ENCODE measurements around the gene HSPG2. TPM values are rescaled to one million over a fixed set of nuclear protein-coding genes. Genes with fewer than 3 reads are reported as not detected.
A peak's percentile ranks its signal among the peaks of the same experiment; 100 is the strongest.

Gene HSPG2
- polyA plus RNA-seq, 2 donors, result 37.6 to 55.0 TPM

DNA sequence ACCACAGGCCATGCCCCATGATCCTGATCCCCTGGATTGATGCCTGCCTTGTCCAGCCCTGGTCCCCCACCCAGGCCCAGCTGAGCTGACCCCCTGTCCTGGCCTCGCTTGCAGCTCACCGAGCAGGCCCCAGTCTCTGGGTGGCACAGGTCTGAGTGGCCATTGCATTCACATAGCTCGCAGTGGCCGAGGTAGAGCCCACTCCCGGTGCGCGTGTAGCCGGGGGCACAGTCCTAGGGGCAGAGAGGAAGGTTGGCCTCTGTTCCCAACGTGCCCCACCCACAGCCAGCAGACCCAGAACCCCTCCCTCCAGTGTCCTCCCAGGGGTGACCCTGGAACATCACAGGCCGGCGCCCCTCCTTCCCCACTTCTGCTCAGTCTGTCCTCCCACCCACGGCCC is 73.1 kb downstream of the HSPG2 start:
- peaks cover 0 to 27% of the 10 kb centered on the region in 2 donors for H3K36me3 ChIP-seq (ENCODE audit: control insufficient read depth in 2 of 2, insufficient read depth in 2 of 2, low read length in 1 of 2)
- H3K27me3 ChIP-seq (ENCODE audit: control insufficient read depth in 1 of 2, insufficient read depth in 2 of 2, low read length in 2 of 2), result no peaks in the 10 kb centered on the region
- H3K27ac ChIP-seq (ENCODE audit: low read depth in 2 of 2, low read length in 1 of 2), result peak overlapping the region in 1 of 2 donors; percentile 14
- no peak overlapping the region for H3K4me3 ChIP-seq (ENCODE audit: low read depth in 1 of 2, low read length in 2 of 2)
- H3K9me3 ChIP-seq (ENCODE audit: control insufficient read depth in 2 of 2, insufficient read depth in 1 of 2, low read depth in 1 of 2, low read length in 1 of 2), result no peaks in the 10 kb centered on the region
- WGBS, 2 donors, result 91 to 96% methylated on average over 11 to 12 of the region's 12 CpGs
- H3K4me1 ChIP-seq (ENCODE audit: control insufficient read depth in 2 of 2, insufficient read depth in 2 of 2, low read length in 1 of 2), result peaks cover 0 to 5% of the 10 kb centered on the region in 2 donors

DNA sequence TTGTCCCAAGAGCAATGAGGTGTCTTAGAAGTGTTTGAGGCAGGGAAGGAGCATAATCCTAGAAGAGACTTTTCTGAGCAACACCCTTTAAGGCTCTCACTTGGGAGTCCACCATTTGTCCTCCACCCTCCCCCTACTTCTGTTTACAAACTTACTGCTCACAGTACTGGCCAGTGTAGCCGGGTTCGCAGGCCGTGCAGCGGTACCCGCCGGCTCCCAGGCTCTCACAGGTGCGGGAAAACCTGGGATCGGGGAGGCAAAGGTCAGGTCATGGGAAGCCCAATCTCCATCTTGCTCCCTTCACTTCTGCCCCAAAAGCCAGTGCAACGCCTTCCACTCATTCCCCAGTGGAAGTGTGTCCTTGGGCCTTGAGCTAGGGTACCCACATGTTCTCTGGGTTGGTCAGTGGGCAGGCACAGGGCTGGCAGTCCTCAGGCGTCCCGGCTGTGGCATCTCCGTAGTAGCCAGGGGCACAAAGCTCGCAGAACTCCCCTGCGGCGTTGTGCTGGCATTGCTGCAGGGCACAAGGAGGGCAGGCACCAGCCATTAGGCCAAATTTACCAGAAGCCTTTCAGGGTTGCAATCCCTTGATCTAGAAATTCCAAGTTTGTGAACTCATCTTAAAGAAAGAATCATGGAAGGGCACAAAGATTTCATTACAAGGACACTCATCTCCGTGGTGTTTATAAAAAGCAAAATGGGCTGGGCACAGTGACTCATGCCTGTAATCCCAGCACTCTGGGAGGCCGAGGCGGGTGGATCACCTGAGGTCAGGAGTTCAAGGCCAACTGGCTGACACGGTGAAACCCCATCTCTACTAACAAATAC is 75.3 kb downstream of the HSPG2 start:
- Histone ChIP-seq H3K27me3 (ENCODE audit: control insufficient read depth in 1 of 2, insufficient read depth in 2 of 2, low read length in 2 of 2) (no peaks in the 10 kb centered on the region), H3K9me3 (ENCODE audit: control insufficient read depth in 2 of 2, insufficient read depth in 1 of 2, low read depth in 1 of 2, low read length in 1 of 2) (no peaks in the 10 kb centered on the region), H3K36me3 (ENCODE audit: control insufficient read depth in 2 of 2, insufficient read depth in 2 of 2, low read length in 1 of 2) (peaks cover 0 to 36% of the 10 kb centered on the region in 2 donors), H3K27ac (ENCODE audit: low read depth in 2 of 2, low read length in 1 of 2) (peak overlapping the region; percentile 36 to 53), H3K4me1 (ENCODE audit: control insufficient read depth in 2 of 2, insufficient read depth in 2 of 2, low read length in 1 of 2) (peaks cover 0 to 5% of the 10 kb centered on the region in 2 donors), H3K4me3 (ENCODE audit: low read depth in 1 of 2, low read length in 2 of 2) (no peak overlapping the region)
- WGBS, 2 donors, result 76 to 84% methylated on average over 19 of the region's 19 CpGs

DNA sequence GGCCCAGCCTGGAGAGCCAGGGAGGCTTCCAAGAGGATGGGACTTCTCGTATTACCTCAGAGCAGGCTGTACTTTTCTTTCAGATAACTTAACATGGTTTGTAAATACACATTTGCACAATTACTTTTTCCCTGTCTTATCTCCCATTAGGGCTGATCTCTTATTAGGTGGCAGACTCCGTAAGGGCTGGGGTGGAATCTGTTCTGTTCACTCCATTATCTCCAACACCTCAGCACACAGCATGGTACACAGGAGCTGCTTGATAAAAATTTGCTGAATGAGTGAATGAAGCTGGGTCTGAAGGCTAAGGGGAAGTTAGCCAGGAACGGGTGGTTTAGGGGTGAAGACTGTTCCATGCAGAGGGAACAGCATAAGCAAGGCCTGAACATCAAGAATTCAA is 76.1 kb downstream of the HSPG2 start:
- peaks cover 0 to 39% of the 10 kb centered on the region in 2 donors for H3K36me3 ChIP-seq (ENCODE audit: control insufficient read depth in 2 of 2, insufficient read depth in 2 of 2, low read length in 1 of 2)
- no peak overlapping the region for H3K27ac ChIP-seq (ENCODE audit: low read depth in 2 of 2, low read length in 1 of 2)
- WGBS, 2 donors, result 92 to 94% methylated on average over 3 of the region's 3 CpGs
- H3K9me3 ChIP-seq (ENCODE audit: control insufficient read depth in 2 of 2, insufficient read depth in 1 of 2, low read depth in 1 of 2, low read length in 1 of 2), result no peaks in the 10 kb centered on the region
- H3K4me1 ChIP-seq (ENCODE audit: control insufficient read depth in 2 of 2, insufficient read depth in 2 of 2, low read length in 1 of 2), result peaks cover 0 to 5% of the 10 kb centered on the region in 2 donors
- no peak overlapping the region for H3K4me3 ChIP-seq (ENCODE audit: low read depth in 1 of 2, low read length in 2 of 2)
- no peaks in the 10 kb centered on the region for H3K27me3 ChIP-seq (ENCODE audit: control insufficient read depth in 1 of 2, insufficient read depth in 2 of 2, low read length in 2 of 2)

DNA sequence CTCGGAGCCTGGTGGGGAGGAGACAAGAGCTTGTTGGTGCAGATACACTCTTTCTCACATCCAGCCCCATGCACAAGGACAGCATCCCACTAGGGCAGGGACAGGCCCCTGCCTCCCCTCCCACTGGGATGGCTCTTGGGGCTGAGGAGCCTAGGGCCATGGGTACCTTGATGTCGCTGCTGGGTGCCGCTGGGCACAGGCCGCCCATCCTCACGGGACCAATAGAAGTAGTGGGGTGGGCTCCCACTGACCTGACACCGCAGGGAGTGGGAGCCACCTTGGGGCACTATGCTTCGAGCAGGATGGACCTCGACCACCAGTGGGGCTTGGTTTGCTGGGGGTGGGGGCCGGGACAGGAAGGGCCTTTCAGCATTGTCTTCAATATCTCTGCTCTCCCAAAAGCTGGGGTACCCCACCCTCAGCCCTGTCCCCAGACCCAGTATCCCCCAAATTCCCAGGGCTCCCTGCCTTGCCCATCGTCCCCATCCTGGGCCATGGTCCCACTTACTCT is 77.4 kb downstream of the HSPG2 start:
- H3K4me1 ChIP-seq (ENCODE audit: control insufficient read depth in 2 of 2, insufficient read depth in 2 of 2, low read length in 1 of 2), result peaks cover 0 to 5% of the 10 kb centered on the region in 2 donors
- no peak overlapping the region for H3K27ac ChIP-seq (ENCODE audit: low read depth in 2 of 2, low read length in 1 of 2)
- H3K4me3 ChIP-seq (ENCODE audit: low read depth in 1 of 2, low read length in 2 of 2), result no peak overlapping the region
- no peaks in the 10 kb centered on the region for H3K9me3 ChIP-seq (ENCODE audit: control insufficient read depth in 2 of 2, insufficient read depth in 1 of 2, low read depth in 1 of 2, low read length in 1 of 2)
- 95 to 97% methylated on average over 10 of the region's 10 CpGs for WGBS, 2 donors
- peaks cover 0 to 36% of the 10 kb centered on the region in 2 donors for H3K36me3 ChIP-seq (ENCODE audit: control insufficient read depth in 2 of 2, insufficient read depth in 2 of 2, low read length in 1 of 2)
- H3K27me3 ChIP-seq (ENCODE audit: control insufficient read depth in 1 of 2, insufficient read depth in 2 of 2, low read length in 2 of 2), result no peaks in the 10 kb centered on the region

DNA sequence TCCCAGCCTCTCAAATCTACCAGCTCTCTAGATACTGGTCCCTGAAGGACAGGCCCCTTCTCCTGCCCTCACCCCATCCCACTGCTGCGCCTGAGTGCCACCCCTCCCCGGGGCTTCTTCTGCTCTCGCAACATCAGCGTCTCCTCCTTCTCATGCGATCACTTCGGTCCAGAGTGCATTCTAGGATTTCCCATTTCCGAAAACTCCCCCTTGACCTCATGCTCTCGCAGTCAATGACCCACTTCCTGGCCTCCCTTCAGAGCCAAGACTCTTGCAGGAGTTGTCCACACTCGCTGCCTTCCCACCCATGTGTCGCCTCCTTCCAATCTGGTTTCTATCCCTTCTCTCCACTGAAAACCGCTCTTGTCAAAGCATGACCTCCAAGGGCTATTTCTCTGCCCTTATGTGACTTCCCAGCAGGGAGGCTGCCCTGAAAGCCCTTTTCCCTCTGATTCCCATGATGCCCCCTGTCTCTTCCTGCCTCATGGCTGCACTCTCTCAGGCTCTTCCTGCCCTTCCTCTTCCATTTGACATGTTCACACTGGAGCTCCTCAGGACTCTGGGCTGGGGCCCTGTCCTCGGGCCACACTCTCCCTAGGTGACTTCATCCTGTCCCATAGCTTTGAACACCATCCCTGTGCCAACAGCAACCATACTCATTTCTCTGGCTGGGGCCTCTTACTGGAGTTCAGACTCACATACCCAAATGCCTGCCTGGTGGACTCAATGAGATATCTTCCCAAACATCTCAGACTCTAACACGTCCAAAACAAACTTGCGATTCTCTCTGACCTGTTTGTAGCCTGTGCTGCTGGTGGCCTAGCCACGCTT is 79.1 kb downstream of the HSPG2 start:
- no peak overlapping the region for H3K4me3 ChIP-seq (ENCODE audit: low read depth in 1 of 2, low read length in 2 of 2)
- peaks cover 0 to 5% of the 10 kb centered on the region in 2 donors for H3K4me1 ChIP-seq (ENCODE audit: control insufficient read depth in 2 of 2, insufficient read depth in 2 of 2, low read length in 1 of 2)
- H3K9me3 ChIP-seq (ENCODE audit: control insufficient read depth in 2 of 2, insufficient read depth in 1 of 2, low read depth in 1 of 2, low read length in 1 of 2), result no peaks in the 10 kb centered on the region
- peak overlapping the region in 1 of 2 donors; percentile 17 for H3K27ac ChIP-seq (ENCODE audit: low read depth in 2 of 2, low read length in 1 of 2)
- H3K36me3 ChIP-seq (ENCODE audit: control insufficient read depth in 2 of 2, insufficient read depth in 2 of 2, low read length in 1 of 2), result peaks cover 0 to 30% of the 10 kb centered on the region in 2 donors
- 82 to 84% methylated on average over 15 of the region's 15 CpGs for WGBS, 2 donors
- no peaks in the 10 kb centered on the region for H3K27me3 ChIP-seq (ENCODE audit: control insufficient read depth in 1 of 2, insufficient read depth in 2 of 2, low read length in 2 of 2)

DNA sequence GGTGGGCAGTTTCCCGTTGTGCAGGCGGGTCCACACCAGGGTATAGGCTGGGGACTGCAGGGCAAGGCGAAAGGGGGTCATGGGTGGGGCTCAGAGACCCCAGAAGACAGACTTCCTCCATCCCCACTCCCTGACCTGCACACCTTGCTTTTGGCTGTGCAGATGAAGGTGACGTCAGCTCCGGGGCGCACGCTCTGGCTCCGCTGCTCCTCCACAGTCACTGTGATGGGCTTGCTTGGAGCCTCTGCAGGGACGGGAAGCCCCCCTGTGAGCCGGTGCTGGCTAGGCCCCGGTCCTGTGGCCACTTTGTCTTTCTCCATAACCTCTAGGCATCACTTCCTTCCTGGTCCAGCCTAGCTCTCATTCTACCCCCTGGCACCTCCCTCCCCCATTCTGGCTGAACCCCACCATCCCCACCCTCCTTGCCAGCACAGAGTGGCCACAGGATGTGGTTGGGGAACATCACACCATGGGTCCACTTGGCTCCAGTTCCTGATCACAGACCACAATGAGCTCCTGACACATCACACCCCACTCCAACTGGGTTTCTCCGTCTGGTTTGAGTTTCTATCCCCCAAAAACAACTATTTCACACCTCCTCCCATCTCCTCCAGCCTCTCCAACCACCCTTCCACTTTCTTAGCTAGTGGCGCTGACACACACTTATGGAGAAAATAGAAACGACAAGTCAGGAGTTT is 79.8 kb downstream of the HSPG2 start:
- H3K4me3 ChIP-seq (ENCODE audit: low read depth in 1 of 2, low read length in 2 of 2), result no peak overlapping the region
- WGBS, 2 donors, result 82 to 84% methylated on average over 14 of the region's 14 CpGs
- H3K4me1 ChIP-seq (ENCODE audit: control insufficient read depth in 2 of 2, insufficient read depth in 2 of 2, low read length in 1 of 2), result peaks cover 0 to 5% of the 10 kb centered on the region in 2 donors
- no peaks in the 10 kb centered on the region for H3K9me3 ChIP-seq (ENCODE audit: control insufficient read depth in 2 of 2, insufficient read depth in 1 of 2, low read depth in 1 of 2, low read length in 1 of 2)
- H3K36me3 ChIP-seq (ENCODE audit: control insufficient read depth in 2 of 2, insufficient read depth in 2 of 2, low read length in 1 of 2), result peaks cover 0 to 37% of the 10 kb centered on the region in 2 donors
- no peaks in the 10 kb centered on the region for H3K27me3 ChIP-seq (ENCODE audit: control insufficient read depth in 1 of 2, insufficient read depth in 2 of 2, low read length in 2 of 2)
- no peak overlapping the region for H3K27ac ChIP-seq (ENCODE audit: low read depth in 2 of 2, low read length in 1 of 2)

DNA sequence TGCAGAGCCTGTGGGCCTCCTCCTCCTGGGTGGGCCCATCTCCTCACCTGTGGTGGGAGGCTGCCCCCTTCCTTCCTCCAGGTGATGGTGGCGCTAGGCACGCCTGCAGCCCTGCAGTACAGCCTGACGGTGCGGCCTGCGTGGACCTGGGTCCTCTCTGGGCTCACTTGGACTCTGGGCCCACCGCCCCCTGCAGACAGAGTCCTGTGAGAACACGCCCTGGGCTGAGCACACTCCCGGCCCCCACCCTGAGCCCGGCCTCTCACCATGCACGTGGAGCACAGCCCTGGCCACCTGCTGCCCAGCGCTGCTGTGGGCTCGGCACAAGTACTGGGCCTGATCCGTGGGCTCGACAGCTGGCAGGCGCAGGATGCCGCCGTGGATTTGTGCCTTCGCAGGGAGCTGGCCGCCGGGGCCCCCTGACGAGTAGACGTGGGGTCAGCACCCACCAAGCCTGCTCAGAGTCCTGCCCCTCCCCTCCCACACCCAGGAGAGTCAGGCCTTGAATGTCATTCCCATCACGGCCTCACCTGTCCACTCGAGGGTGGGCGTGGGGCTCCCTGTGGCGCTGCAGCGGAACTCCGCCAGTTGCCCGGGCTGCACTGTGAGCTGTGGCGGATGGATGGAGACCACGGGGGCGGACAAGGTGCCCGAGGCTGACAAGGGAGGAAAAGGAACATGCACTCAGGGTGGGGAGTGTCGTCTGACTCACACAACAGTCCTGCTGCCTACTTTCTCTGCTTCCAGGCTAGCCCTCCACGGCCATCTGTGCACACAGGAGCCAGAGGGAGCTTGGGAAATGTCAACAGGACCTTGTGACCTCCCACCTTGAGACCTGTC is 81.6 kb downstream of the HSPG2 start:
- peak overlapping the region in 1 of 2 donors; percentile 18 for H3K27ac ChIP-seq (ENCODE audit: low read depth in 2 of 2, low read length in 1 of 2)
- no peaks in the 10 kb centered on the region for H3K4me1 ChIP-seq (ENCODE audit: control insufficient read depth in 2 of 2, insufficient read depth in 2 of 2, low read length in 1 of 2)
- no peaks in the 10 kb centered on the region for H3K9me3 ChIP-seq (ENCODE audit: control insufficient read depth in 2 of 2, insufficient read depth in 1 of 2, low read depth in 1 of 2, low read length in 1 of 2)
- H3K36me3 ChIP-seq (ENCODE audit: control insufficient read depth in 2 of 2, insufficient read depth in 2 of 2, low read length in 1 of 2), result peaks cover 0 to 49% of the 10 kb centered on the region in 2 donors
- no peaks in the 10 kb centered on the region for H3K27me3 ChIP-seq (ENCODE audit: control insufficient read depth in 1 of 2, insufficient read depth in 2 of 2, low read length in 2 of 2)
- no peak overlapping the region for H3K4me3 ChIP-seq (ENCODE audit: low read depth in 1 of 2, low read length in 2 of 2)
- WGBS, 2 donors, result 78 to 80% methylated on average over 34 to 35 of the region's 35 CpGs

DNA sequence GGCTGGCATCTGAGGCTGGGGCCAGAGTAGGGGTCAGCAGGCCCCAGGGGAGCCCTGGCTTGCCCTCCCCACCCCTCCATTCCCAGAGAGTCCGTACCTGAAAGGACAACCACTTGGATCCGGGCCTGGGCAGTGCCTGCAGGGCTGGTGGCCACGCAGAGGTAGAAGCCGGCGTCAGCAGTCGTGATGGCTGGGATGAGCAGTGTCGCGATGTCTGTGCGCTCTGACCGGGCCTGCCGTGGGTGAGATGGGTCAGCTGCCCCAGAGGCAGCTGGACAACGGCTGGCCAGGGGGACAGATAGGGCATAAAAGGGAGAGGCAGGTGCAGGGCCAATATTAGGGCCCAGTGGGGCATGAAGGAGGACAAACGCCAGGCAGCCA is 82.4 kb downstream of the HSPG2 start:
- H3K9me3 ChIP-seq (ENCODE audit: control insufficient read depth in 2 of 2, insufficient read depth in 1 of 2, low read depth in 1 of 2, low read length in 1 of 2), result no peaks in the 10 kb centered on the region
- H3K4me1 ChIP-seq (ENCODE audit: control insufficient read depth in 2 of 2, insufficient read depth in 2 of 2, low read length in 1 of 2), result no peaks in the 10 kb centered on the region
- no peaks in the 10 kb centered on the region for H3K27me3 ChIP-seq (ENCODE audit: control insufficient read depth in 1 of 2, insufficient read depth in 2 of 2, low read length in 2 of 2)
- peaks cover 4 to 52% of the 10 kb centered on the region in 2 donors for H3K36me3 ChIP-seq (ENCODE audit: control insufficient read depth in 2 of 2, insufficient read depth in 2 of 2, low read length in 1 of 2)
- H3K4me3 ChIP-seq (ENCODE audit: low read depth in 1 of 2, low read length in 2 of 2), result no peak overlapping the region
- H3K27ac ChIP-seq (ENCODE audit: low read depth in 2 of 2, low read length in 1 of 2), result no peak overlapping the region
- WGBS, 2 donors, result 92 to 93% methylated on average over 13 of the region's 13 CpGs

Measured in esophagus (tissue), 2 donors.